ENCODE measurements around the gene PPDPF. TPM values are rescaled to one million over a fixed set of nuclear protein-coding genes. Genes with fewer than 3 reads are reported as not detected.
A peak's percentile ranks its signal among the peaks of the same experiment; 100 is the strongest.
"Not testable (repeated sequence)": the region's sequence is repeated elsewhere in the genome, so short reads cannot be mapped to it uniquely, and the experiment has no call there.

The PPDPF gene
- total and polyA plus RNA-seq, 5 experiments from 2014 or later: 47.4 to 229 (median 93.1) TPM

DNA sequence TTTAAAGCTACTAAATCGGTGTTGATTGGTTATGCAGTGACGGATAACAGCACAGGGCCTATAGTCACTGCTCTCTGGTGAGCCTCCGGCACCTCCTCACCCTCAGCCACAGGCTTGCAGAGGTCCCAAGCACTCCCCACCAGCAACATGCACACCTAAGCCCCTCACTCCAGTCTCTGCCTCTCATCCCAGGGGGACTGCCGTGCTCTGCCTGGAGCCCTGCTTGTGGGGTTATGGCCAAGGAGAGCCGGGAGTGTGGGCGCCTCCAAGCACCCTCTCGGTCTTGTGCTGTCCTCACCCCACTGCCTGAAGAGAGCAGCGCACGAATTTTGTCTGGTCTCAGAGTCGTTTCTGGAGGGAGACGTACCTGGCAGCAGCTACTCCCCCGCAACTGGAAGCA is 14.8 kb upstream of the PPDPF start:
- H3K27ac Mint-ChIP-seq: no peak overlapping the region
- POLR2A ChIA-PET: no interaction called here
- peaks cover 0 to 11% (median 6%) of the 10 kb centered on the region in 3 donors for H3K36me3 Mint-ChIP-seq
- DNase-seq (no peak), ATAC-seq (no peak)
- H3K27me3 Mint-ChIP-seq: peaks cover 18 to 53% (median 29%) of the 10 kb centered on the region in 5 donors
- no peak overlapping the region for H3K4me3 Mint-ChIP-seq
- peaks cover 0 to 28% (median 9%) of the 10 kb centered on the region in 9 donors for H3K9me3 Mint-ChIP-seq
- H3K4me1 Mint-ChIP-seq: peaks cover 0 to 3% (median under 1%) of the 10 kb centered on the region in 4 donors

DNA sequence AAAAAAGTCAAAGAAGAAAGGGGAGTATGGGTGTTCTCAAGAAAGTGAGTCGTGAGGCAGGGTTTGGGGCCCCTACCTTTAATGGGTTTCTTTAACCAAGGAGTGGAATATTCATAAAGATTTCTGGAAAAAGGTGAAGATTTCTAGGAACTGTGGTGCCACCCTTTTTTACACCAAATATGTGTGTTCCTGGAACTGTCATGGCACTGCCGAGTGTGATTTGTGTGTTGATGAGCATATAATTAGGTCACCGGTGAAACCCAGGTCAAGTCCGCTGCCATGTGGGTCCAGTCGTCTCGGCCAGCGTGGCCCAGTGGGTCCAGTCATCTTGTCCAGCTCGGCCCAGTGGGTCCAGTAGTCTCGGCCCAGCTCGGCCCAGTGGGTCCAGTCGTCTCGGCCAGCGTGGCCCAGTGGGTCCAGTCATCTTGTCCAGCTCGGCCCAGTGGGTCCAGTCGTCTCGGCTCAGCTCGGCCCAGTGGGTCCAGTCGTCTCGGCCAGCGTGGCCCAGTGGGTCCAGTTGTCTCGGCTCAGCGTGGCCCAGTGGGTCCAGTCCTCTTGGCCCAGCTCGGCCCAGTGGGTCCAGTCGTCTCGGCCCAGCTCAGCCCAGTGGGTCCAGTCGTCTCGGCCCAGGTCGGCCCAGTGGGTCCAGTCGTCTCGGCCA is 13.4 kb upstream of the PPDPF start:
- H3K9me3 Mint-ChIP-seq: peaks cover 0 to 28% (median 9%) of the 10 kb centered on the region in 9 donors
- no peak overlapping the region for H3K4me3 Mint-ChIP-seq
- H3K27me3 Mint-ChIP-seq: peaks cover 19 to 54% (median 31%) of the 10 kb centered on the region in 5 donors
- H3K4me1 Mint-ChIP-seq: no peaks in the 10 kb centered on the region
- DNase-seq (no peak), ATAC-seq (no peak)
- no peak overlapping the region for H3K27ac Mint-ChIP-seq
- peaks cover 0 to 11% (median 6%) of the 10 kb centered on the region in 3 donors for H3K36me3 Mint-ChIP-seq
- POLR2A ChIA-PET: no interaction called here

DNA sequence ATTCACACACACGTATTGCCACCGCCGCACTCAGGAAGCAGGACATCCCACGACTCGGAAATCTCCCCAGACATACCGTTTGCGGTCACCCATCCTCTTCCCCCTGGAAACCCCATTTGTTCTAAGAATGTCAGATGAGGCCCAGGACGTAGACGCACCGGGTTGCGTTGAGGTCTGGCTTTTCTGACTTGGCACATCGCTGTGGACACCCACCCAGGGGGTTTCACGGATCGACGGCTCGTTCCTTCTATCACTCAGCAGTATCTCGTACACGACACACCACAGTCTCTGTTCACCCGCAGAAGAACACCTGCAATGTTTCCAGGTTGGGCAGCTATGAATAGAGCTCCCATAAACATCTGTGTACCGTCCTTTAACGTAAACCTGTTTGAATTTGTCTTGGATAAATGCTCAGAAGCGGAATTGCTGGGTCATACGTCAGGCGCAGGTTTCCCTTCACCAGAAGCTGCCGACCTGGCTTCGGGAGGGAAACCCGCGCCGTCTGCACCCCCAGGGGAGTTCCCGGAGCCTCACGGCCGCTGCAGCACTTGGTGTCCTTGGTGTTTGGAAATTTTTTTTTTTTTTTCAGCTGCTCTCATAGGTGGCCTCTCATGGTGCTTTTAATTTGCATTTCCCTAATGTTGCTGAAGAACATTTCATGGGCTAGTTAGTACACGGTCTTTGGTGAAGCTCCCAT is 12.3 kb upstream of the PPDPF start:
- Mint-ChIP-seq H3K36me3 (peaks cover 0 to 11% (median 6%) of the 10 kb centered on the region in 3 donors), H3K4me3 (no peak overlapping the region), H3K27ac (no peak overlapping the region), H3K4me1 (no peaks in the 10 kb centered on the region), H3K27me3 (peaks cover 19 to 58% (median 35%) of the 10 kb centered on the region in 5 donors), H3K9me3 (peaks cover 0 to 30% (median 9%) of the 10 kb centered on the region in 9 donors)
- POLR2A ChIA-PET: interaction anchor here (0.7 kb wide), 2 partner anchors 38 to 309 kb away, joined by 4 read pairs; no protein-coding TSS in a partner anchor
- no peak for DNase-seq
- no peak for ATAC-seq

DNA sequence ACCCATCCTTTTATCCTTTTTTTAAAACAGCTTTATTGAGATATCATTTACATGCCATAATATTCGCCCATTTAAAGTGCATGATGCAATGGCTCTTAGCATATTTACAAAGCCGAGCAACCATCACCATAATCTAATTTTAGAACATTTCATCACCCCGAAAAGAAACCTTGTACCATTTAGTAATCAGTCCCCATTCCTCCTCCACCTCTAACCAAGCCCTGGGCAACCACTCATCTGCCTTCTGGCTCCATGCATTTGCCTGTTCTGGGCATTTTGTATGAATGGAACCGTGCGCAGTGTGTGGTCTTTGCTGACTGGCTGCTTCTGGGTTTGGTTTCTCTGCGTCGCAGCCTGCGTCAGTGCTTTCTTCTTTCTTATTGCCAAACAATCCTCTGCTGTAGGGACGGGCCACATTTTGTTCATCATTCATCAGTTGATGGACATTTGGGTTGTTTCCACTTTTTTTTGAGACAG is 11.4 kb upstream of the PPDPF start:
- Mint-ChIP-seq H3K36me3 (peaks cover 0 to 9% (median 6%) of the 10 kb centered on the region in 3 donors), H3K4me3 (no peak overlapping the region), H3K4me1 (no peaks in the 10 kb centered on the region), H3K27ac (no peak overlapping the region), H3K9me3 (peaks cover 0 to 29% (median 9%) of the 10 kb centered on the region in 9 donors), H3K27me3 (peaks cover 19 to 58% (median 34%) of the 10 kb centered on the region in 5 donors)
- no peak for DNase-seq
- no peak for ATAC-seq
- POLR2A ChIA-PET: interaction anchor here (0.7 kb wide), 1 partner anchor 37 kb away, joined by 4 read pairs; no protein-coding TSS in a partner anchor

DNA sequence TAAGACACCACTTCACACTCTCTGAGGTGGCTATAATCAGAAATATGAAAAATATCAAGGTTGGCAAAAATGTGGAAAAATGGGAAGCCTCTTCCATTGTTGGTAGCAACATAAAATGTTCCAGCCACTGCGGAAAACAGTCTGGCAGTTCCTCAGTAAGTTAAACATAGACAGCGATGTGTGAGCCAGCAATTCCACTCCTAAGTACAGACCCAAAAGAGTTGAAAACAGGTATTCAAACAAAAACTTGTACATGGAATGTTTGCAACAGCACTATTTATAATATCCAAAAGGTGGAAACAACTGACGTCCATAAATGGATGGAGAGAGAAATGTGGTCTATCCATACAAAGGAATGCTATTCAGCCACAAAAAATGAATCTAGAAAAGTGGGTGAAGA is 7.4 kb upstream of the PPDPF start:
- Mint-ChIP-seq H3K4me3 (no peak overlapping the region), H3K36me3 (no peaks in the 10 kb centered on the region), H3K4me1 (peaks cover 0 to 7% (median 2%) of the 10 kb centered on the region in 4 donors), H3K9me3 (peaks cover 0 to 16% (median 4%) of the 10 kb centered on the region in 9 donors), H3K27ac (no peak overlapping the region), H3K27me3 (peaks cover 8 to 36% (median 27%) of the 10 kb centered on the region in 5 donors)
- DNase-seq (no peak), ATAC-seq (no peak)
- POLR2A ChIA-PET: no interaction called here

DNA sequence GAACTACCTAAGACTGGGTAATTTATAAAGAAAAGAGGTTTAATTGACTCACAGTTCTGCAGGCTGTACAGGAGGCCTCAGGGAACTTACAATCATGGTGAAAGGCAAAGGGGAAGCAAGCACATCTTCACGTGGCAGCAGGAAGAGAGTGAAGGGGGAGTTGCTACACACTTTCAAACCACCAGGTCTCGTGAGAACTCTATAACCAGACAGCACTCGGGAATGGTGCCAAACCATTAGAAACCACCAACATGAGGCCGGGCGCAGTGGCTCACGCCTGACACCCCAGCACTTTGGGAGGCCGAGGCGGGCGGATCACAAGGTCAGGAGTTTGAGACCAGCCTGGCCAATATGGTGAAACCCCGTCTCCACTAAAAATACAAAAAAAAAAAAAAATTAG is 6.0 kb upstream of the PPDPF start:
- not testable (repeated sequence) for H3K36me3 Mint-ChIP-seq, H3K4me1 Mint-ChIP-seq, ATAC-seq, H3K4me3 Mint-ChIP-seq, DNase-seq, H3K27ac Mint-ChIP-seq
- POLR2A ChIA-PET: interaction anchor here (0.6 kb wide), 1 partner anchor 15 kb away, joined by 3 read pairs; no protein-coding TSS in a partner anchor
- peaks cover 0 to 16% (median 4%) of the 10 kb centered on the region in 9 donors for H3K9me3 Mint-ChIP-seq
- H3K27me3 Mint-ChIP-seq: peaks cover 3 to 23% (median 17%) of the 10 kb centered on the region in 5 donors

DNA sequence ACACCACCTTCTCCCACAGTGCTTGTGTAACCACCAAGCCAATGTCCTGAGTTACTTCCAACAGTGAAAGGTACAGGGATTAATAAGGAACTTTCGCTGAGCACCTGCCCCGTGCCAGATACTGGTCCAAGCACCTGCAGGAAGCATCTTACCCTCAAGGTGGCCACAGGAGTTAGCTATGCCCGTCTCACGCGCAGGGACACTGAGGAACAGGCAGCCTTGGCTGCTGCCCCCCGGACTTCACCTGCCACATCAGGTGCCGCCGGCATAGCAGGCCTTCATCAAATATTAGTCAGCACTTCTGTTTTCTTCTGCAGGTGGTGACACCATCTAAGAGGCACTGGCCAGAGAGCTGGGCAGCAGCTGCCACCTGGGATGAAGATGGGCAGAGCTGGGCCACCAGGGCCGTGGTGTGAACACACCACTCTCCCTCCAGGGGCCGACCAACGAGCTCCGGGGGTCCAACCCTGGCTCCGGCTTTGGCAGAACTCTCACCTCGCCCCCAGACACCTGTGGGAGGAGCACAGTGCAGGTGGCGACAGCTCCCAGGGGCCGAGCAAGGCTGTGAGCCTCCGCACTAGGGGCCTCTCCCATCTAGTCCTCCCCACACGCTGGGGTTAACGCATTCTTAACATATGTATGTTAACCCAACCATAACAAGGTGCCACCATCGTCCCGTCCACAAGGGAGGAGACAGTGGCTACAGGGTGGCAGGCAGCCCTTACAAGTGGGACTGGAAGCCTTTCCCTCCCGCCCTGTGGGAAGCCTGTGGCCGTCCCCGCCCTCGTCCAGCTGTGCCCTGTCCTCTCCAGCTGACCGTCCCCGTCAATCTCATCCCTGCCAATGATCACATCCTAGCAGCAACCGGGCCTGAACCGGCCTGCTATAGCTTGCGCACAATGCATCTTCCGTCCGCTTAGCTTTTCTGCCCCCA is 2.9 kb upstream of the PPDPF start:
- peaks cover 8 to 12% (median 12%) of the 10 kb centered on the region in 4 donors for H3K4me1 Mint-ChIP-seq
- DNase-seq (peak in 2 of 10 donors; percentile 14 to 62), ATAC-seq (no peak)
- POLR2A ChIA-PET: interaction anchor here (4.3 to 7.8 kb wide), 2 partner anchors 16 to 20 kb away, joined by 41 to 174 read pairs; partner anchors contain the start of gene PTK6
- H3K9me3 Mint-ChIP-seq: peaks cover 0 to 16% (median 4%) of the 10 kb centered on the region in 9 donors
- peak overlapping the region in 1 of 10 donors; percentile 24 for H3K27ac Mint-ChIP-seq
- H3K4me3 Mint-ChIP-seq: peak overlapping the region; percentile 2 to 78 (median 44)
- peaks cover 0 to 12% (median 0%) of the 10 kb centered on the region in 5 donors for H3K27me3 Mint-ChIP-seq
- H3K36me3 Mint-ChIP-seq: peaks cover 0 to 7% (median 3%) of the 10 kb centered on the region in 3 donors

DNA sequence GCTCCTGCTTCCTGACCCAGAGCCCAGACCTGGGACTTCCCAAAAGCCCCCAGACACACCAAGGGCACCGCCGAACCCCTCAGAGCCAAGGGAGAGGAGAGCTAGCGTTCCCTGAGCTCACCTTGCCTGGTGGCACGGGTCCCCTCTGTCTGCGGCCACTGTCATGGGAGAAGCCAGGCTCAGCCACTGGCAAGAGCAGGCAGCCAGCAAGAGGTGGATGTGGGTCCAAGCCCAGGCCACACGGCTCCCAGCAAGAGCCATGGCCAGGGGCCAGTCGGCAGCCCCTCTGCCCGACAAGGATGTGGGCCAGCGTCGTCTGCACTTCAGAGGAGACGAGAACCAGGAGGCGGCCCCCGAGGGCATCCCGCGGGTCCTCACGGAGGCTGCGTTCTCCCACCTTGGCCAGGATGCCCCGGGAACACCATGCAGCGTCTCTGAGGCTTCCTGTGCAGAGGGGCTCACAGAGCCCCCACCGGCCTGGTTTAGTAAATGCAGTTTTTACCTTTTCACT is 2.2 kb upstream of the PPDPF start:
- peak overlapping the region in 7 of 10 donors; percentile 2 to 78 (median 58) for H3K4me3 Mint-ChIP-seq
- peaks cover 0 to 7% (median 0%) of the 10 kb centered on the region in 5 donors for H3K27me3 Mint-ChIP-seq
- peaks cover 0 to 11% (median 6%) of the 10 kb centered on the region in 3 donors for H3K36me3 Mint-ChIP-seq
- POLR2A ChIA-PET: interaction anchor here (4.3 to 7.8 kb wide), 2 partner anchors 15 to 21 kb away, joined by 41 to 174 read pairs; partner anchors contain the start of gene PTK6
- DNase-seq (peak in 1 of 10 donors; percentile 59), ATAC-seq (no peak)
- peaks cover 9 to 15% (median 13%) of the 10 kb centered on the region in 4 donors for H3K4me1 Mint-ChIP-seq
- H3K27ac Mint-ChIP-seq: no peak overlapping the region
- H3K9me3 Mint-ChIP-seq: peaks cover 0 to 12% (median 4%) of the 10 kb centered on the region in 9 donors

DNA sequence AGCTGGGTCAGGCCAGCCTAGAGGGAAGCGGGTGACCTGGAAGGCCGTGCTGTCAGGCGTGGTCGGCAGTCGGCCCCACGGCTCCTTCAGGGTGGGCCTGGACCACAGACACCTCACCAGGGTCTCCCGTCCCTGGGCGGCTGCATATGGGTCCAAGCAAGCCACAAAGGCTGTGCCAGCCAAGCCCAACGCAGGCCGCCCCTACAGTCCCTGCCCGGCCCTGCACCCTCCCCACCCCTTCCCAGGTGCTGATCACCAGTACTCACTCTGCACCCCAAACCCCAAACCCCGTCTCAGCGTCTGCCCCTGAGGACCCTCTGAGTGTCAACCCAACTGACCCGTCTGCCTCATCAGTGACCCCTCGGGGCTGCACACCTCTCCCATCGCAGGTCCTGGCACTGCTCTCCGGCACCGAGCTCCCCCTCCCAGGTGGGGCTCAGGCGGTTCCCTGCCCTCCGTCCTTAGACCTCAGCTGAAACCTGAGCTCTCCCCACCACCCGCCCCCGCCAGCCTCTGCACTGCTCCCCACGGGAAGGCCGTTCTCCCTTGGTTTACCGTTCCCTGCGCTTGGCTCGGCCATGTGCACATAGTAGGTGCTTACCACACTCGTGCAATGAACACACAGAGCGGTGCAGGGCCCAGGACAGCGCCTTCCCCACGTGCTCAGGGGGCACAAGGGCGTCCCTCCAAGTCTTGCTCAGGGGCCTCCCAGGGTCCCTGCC is 1.5 kb upstream of the PPDPF start:
- no peak for ATAC-seq
- peak in 2 of 10 donors; percentile 17 to 63 for DNase-seq

DNA sequence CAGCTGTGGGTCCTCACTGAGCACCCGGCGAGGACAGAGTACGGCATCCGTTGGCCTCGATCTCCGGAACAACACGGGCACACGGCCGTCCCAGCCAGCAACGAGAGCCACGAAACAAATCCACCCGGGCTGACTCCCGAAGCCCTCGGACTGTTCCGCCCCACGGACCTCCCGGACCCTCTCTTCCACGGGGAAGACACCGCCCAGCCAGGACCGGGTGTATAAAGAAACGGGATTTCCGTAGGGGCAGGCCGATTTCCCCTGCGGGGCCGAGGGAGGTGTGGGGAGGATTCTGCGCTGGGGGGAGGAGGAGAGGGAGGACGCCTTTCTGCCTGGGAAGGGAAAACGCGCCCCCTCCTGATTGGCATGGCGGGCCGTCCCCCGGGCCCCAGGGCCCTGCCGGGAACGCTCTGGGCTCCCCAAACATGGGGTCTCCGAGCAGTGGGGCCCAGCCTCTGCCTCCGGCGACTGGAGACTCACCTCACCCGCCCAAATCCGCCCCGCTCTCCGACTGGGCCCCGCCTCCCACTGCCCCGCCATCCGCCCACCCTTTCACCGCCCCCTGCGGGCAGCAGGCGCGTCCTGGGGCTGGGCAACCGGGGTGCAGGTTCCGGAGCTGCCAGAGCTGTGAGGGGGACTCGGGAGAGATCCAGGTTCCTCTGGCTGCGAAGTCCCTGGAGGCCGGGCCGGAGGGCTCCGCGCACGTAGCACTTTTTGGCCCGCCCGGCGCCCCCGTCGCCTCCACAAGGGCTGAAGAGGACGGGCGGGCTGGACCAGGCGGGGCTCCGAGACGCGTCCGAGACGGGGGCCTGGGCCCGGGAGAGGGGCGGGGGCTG is 679 bp upstream of the PPDPF start:
- Mint-ChIP-seq H3K27ac (peak overlapping the region; percentile 44 to 90 (median 78)), H3K4me3 (peak overlapping the region; percentile 72 to 86 (median 80)), H3K27me3 (peaks cover 0 to 5% (median 0%) of the 10 kb centered on the region in 5 donors), H3K4me1 (peaks cover 10 to 20% (median 15%) of the 10 kb centered on the region in 4 donors), H3K9me3 (peaks cover 0 to 12% (median 2%) of the 10 kb centered on the region in 9 donors), H3K36me3 (peaks cover 0 to 17% (median 16%) of the 10 kb centered on the region in 3 donors)
- DNase-seq (peak in 9 of 10 donors; percentile 37 to 84 (median 66)), ATAC-seq (peak; percentile 46 to 68)
- POLR2A ChIA-PET: interaction anchor here (1.2 to 7.8 kb wide), 20 partner anchors 9 to 736 kb away, joined by 3 to 174 read pairs (median 7); partner anchors contain the start of genes GMEB2, PCMTD2, PRPF6 and PTK6

More for the DNA sequence above, 1.5 kb upstream of the PPDPF start:
- Mint-ChIP-seq H3K36me3 (peaks cover 0 to 16% (median 12%) of the 10 kb centered on the region in 3 donors), H3K4me3 (peak overlapping the region; percentile 72 to 86 (median 80)), H3K27me3 (peaks cover 0 to 7% (median 0%) of the 10 kb centered on the region in 5 donors), H3K27ac (peak overlapping the region; percentile 25 to 90 (median 78)), H3K9me3 (peaks cover 0 to 12% (median 4%) of the 10 kb centered on the region in 9 donors), H3K4me1 (peaks cover 9 to 18% (median 15%) of the 10 kb centered on the region in 4 donors)
- POLR2A ChIA-PET: interaction anchor here (2.5 to 7.8 kb wide), 3 partner anchors 15 to 80 kb away, joined by 6 to 174 read pairs (median 41); partner anchors contain the start of gene PTK6
